HG03064 (cell line): ENCODE results near the gene ABCC1.
"Not testable (repeated sequence)": the region's sequence is repeated elsewhere in the genome, so short reads cannot be mapped to it uniquely, and the experiment has no call there.

ENCODE experiments used
- ATAC-seq: cut with Tn5 transposase; IDR thresholded peaks from one replicate; pipeline ENCODE4 v1.9.1; 2021; ENCODE audit warnings: low read depth; ENCODE audit not compliant: unreplicated experiment

ABCC1 gene

GRCh38 chr16:15963307-15963910 lies 14.0 kb downstream of the ABCC1 start:
- ATAC-seq, result no peak

GRCh38 chr16:15966420-15966819 lies 17.0 kb downstream of the ABCC1 start:
- ATAC-seq, result no peak

- no peak for ATAC-seq
Observed at GRCh38 chr16:15966836-15967546, 17.6 kb downstream of the ABCC1 start.

GRCh38 chr16:15967655-15968315 lies 18.4 kb downstream of the ABCC1 start:
- no peak for ATAC-seq

- ATAC-seq, result no peak
Observed at GRCh38 chr16:15970202-15970601, 20.8 kb downstream of the ABCC1 start.

GRCh38 chr16:15970743-15971439 lies 21.5 kb downstream of the ABCC1 start:
- ATAC-seq, result no peak

GRCh38 chr16:15971440-15971815 lies 22.0 kb downstream of the ABCC1 start:
- ATAC-seq, result no peak

GRCh38 chr16:15972046-15972868 lies 22.8 kb downstream of the ABCC1 start:
- ATAC-seq, result no peak

GRCh38 chr16:15973421-15973820 lies 24.0 kb downstream of the ABCC1 start:
- no peak for ATAC-seq

- ATAC-seq, result no peak
Observed at GRCh38 chr16:15974057-15974456, 24.6 kb downstream of the ABCC1 start.

GRCh38 chr16:15975172-15975571 lies 25.8 kb downstream of the ABCC1 start:
- no peak for ATAC-seq

GRCh38 chr16:15976225-15976812 lies 26.9 kb downstream of the ABCC1 start:
- ATAC-seq, result no peak

- ATAC-seq, result no peak
Observed at GRCh38 chr16:15976929-15977637, 27.7 kb downstream of the ABCC1 start.

- ATAC-seq, result no peak
Observed at GRCh38 chr16:15979801-15980200, 30.4 kb downstream of the ABCC1 start.

GRCh38 chr16:15980329-15980728 lies 30.9 kb downstream of the ABCC1 start:
- ATAC-seq, result no peak

- no peak for ATAC-seq
Observed at GRCh38 chr16:15981382-15981781, 32.0 kb downstream of the ABCC1 start.

- ATAC-seq, result not testable (repeated sequence)
Observed at GRCh38 chr16:15982194-15982915, 32.9 kb downstream of the ABCC1 start.

GRCh38 chr16:15983898-15984297 lies 34.5 kb downstream of the ABCC1 start:
- ATAC-seq, result no peak

- no peak for ATAC-seq
Observed at GRCh38 chr16:15985144-15985543, 35.7 kb downstream of the ABCC1 start.
